CD4-positive, alpha-beta T cell treated with Interleukin-10 for 1 hour (primary cell): ENCODE data around the gene FBXO24.

ENCODE experiments used
- DNase-seq: peaks from one replicate; pipeline ENCODE4 v3.0.0-alpha.2; 2020

Gene FBXO24

GRCh38 chr7:100575206-100575631 is 10.9 kb upstream of the FBXO24 start:
- no peak for DNase-seq

DNA sequence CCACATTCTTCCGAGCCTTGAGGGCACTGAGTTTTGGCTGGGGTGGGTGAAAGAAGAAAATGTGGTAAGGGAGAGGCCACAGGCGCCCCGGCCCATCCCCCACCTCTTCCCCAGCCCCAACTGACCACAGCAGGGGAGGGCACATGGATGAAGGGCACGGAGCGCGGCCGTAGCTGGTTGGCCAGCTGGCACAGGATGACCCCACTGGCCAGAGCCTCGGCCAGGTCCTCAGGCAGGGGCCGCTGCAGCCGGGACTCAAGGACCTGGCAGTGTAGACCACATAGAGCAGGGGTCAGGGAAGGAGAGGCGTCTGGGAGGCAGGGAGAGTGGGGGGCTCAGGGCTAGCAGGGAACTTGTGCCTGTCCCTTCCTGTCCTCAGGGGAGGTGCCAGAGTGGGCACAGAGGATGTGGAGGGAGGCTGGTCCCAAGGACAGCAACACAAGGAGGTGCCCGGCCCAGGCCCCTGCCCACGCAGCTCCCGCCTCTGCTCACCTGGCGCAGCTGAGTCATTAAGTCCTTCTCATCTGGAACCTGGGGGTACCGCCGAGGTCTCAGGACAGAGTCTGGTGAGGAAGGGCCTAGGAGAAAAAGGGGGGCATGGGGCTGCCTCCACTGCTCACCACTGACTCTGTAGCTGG is 10.3 kb upstream of the FBXO24 start:
- no peak for DNase-seq

DNA sequence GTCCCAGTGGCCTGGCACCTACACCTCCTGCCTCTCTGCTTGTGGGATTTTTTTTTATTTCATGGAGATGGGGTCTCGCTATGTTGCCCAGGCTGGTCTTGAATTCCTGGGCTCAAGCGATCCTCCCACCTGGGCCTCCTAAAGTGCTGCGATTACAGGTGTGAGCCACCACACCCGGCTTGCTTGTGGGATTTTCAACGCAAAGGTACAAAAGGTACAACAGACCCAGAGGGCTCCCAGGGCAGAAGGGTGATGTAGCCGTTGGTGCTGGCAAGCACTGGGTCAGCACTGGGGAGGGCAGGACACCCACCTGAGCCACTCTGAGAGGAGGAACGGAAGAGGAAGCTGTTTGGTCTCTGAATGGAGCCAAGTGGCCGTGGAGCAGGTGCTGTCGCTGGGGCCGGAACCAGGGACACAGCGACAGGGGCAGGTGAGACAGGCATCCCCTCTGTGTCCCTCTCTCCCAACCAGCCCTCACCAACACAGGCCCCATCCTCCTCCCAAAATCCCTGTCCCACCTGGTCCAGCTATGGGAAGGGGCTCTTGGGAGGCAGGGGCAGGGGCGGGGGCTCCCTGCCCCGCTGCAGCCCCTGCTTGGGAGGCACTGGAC is 9.6 kb upstream of the FBXO24 start:
- no peak for DNase-seq

DNA sequence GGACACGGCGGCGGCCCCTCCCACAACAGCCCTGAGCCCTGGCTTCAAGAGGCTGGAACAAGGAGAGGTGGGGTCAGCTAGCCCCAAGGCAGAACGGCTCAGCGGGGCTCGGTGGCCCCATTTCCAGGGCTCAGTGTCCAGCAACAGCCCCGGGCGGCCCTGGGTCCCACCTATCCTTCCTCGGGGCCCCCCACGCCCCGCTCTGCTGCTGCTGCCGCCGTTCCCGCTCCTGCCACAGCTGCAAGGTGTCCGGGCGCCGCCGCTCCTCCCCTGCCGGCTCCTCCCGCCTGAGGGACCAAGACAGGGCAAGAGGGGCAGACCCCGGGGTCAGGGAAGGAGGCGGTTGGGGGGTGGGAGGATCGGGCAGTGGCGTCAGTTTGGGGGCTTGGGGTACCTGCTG is 9.0 kb upstream of the FBXO24 start:
- DNase-seq, result no peak

GRCh38 chr7:100577507-100577906 is 8.6 kb upstream of the FBXO24 start:
- no peak for DNase-seq

DNA sequence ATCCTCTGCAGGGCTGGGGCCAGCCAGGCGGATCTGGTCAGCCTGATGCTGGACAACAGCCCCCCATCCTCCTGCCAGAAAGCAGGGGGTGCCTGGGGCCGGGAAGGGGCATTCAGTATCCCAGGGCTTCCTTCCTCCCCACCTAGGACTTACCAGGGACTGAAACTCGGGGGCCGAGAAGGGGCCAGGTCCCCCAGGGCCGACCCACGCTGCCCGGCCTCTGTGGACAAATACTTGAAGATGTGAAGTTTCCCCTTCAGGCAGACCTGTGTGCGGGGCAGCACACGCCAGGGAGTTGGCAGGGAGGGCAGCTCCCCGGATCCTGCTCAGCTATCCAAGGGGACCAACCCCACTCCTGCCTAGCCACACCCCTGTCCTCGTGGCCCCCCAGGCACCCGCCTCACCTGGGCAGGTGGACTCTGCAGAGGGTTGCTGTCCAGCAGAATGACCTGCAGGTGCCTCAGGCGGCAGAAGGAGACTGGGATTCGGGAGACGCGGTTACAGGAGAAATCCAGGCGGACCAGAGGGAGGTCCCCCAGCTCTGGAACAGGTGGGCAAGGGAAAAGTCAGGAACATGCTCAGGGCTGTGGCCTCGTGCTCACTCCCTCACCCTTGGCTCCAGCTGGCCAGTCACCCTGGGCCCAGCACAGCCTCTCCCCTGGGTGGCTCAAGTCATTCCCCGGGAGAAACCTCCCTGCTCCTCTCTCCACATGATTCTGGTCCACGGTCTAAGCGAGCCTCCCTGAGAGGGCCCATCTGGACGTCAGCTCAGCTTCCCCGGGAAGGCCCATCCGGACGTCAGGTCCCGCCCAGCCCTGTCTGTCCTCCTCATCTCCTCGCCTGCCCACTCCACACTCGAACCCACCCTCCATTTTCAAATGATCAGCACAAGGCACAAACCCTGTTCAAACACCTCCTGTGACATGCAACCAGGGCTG is 7.6 kb upstream of the FBXO24 start:
- no peak for DNase-seq

DNA sequence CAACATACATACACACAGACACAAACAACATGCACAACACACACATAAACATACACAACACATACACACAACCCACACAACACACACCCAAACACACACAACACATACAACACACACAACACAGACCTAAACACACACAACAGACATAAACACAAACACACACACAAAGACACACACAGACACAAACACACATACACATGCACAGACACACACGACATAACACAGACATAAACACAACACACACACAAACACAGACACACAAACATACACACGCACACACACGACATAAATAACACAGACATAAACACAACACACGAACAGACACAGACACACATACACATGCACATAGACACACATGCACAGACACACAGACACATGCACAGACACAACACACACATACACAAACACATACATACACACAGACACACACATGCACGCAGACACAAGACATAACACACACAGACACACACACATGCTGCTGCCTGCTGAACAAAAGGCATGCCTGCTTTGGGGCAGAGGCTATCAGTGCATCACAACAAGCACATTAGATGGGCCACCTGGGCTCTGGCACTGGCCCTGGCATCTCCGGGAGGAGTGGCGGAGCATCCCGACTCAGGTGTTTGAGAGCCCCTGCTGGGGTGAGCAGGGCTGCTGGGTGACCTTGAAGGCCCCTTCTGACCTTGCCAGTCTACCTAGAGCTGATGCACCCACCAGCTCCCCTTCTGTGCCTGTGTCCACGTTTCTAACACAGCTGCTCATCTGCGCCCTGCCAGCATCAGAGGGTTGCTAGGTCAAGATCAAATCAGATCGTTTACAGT is 5.5 kb upstream of the FBXO24 start:
- no peak for DNase-seq

DNA sequence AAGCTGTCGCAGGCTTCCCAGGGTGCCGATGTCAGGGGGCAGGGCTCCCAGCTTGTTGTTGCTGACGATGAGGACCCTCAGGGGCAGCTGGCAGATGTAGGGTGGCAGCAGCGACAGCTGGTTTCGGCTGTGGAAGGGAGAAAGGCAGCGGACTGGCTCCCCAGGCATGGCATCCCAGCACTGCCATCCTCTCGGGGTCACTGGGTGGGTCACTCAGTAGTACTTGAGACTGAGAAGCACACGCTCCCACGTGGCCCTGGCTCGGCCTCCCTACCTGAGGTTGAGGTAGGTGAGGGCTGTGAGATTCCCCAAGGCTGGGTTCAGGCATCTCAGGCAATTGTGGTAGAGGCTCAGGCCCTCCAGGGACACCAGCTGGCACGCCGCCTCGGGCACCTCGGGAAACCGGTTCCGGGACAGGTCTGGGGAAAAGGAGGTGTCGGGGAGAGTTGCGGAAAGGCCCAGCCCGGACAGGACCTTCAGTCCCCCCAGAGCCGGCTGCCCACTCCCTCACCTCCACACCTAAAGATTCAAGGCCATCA is 4.0 kb upstream of the FBXO24 start:
- no peak for DNase-seq

- no peak for DNase-seq
Measured at GRCh38 chr7:100582650-100583049, 3.5 kb upstream of the FBXO24 start.

- peak; percentile 70 for DNase-seq
Measured at GRCh38 chr7:100583132-100584053, 2.7 kb upstream of the FBXO24 start.

DNA sequence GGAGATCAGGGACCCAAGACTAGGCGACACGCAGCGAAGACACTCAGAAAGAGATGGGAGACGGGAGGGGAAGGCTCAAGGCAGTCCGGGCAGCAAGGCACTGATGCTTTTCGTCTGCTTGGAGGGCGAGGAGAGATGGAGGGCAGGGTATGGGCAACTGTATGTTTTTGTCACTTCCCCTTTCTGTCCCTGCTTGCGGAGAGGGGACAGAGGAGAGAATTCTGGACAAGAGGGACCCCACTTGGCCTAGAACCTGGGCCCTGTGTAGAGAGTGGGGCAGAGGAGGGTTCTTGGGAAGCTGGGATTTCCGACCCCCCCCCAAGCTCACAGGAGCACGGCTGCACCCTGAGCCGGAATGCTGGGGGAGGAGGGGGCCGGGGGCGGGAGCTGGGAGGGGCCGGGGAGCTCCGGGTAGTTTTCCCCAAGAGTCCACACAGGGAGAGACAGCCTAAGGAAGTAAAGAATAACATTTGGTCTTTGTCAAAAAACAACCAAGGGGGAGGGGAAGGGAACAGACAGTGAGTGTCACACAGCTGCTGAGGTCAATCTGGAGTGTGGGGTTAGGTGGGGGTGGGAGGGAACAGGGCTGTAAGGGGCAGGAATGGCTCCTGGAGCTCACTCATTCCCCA is 2.0 kb upstream of the FBXO24 start:
- DNase-seq, result no peak

DNA sequence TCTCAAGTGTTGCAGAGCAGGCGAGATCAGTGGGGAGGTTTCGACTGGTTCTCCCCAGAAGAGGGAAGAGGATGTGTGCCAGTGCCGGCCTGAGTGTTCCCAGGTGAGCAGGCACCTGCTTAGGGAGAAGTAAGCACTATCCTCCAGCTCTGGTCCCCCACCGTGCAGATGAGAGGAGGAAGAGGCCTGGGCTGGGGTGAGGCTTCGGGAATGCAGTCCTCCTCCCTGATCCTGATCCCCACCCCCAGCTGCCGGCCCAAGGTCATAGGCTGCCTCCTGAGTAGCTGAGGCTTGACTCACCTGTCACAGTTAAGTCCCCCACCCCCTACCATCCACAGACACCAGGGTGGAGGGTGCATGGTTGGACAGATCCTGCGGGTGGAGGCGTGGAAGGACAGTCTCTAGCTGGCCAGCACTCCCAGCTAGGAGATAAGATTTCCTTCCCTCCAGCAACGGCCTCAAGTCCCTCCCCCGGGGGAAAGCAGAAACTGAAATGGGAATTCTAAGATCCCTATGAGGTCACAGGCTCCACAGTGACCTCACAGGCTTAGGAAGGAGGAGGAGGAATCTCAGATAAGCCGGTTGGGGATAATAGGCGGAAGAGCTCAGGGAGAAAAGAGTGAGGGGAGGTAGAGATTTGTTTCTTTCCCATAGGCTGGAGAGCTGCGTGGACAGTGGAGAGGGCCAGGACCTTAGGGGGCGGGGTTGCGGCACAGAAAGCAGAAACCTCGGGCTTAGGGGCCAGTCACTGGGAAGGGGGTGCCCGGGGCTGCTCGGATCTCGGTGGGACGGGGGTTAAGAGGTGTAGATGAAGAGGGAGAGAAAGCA is 1.2 kb upstream of the FBXO24 start:
- no peak for DNase-seq

GRCh38 chr7:100585511-100586265 is 440 bp upstream of the FBXO24 start, which contains the start of gene LRCH4:
TSS of gene LRCH4 (minus strand) at chr7:100586129. CDS start at chr7:100586100, 29 bp downstream.
- DNase-seq, result peak; percentile 69

- DNase-seq, result peak; percentile 33
Measured at GRCh38 chr7:100588438-100588837, 2.3 kb downstream of the FBXO24 start.

DNA sequence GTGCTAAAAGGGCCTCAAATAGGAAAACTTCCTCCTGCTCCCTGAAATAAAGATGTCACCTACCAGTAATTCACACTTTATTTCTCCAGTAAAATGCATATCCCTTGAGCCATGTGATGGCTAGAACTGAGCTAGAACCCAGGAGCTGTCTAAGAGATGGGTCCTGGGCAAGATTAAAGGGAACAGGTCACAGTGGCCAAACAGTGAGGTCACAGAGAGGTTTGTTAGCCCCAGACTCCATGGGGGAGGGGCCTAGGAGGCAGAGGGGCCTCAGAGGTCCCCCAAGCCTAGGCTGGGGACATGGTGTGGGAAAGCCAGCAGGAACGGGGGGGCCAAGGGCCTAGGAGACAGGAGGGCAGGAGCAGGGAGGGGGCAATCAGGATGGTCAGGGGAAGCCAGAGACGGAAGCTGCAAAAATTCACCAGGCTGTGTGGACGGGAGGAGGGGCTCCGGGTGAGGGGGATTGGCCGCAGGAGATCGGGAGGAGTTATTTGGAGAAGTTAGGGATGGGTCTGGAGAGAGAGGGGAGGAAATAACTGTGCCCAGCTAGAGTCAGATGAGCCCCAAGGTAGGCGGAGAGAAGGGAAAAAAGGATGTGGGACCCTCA is 3.3 kb downstream of the FBXO24 start:
- DNase-seq, result no peak

- no peak for DNase-seq
Measured at GRCh38 chr7:100590077-100590737, 4.1 kb downstream of the FBXO24 start.

GRCh38 chr7:100591596-100591995 is 5.5 kb downstream of the FBXO24 start:
- DNase-seq, result no peak

GRCh38 chr7:100595188-100595587 is 9.1 kb downstream of the FBXO24 start:
- DNase-seq, result no peak
